Activated CD4-positive, alpha-beta T cell treated with anti-CD3 and anti-CD28 coated beads, Interleukin-10, Interleukin-2, amounts not matched to agents 100 ng/mL and 50 ng/mL, durations not matched to agents 16 hours and 8 hours (primary cell): ENCODE results near the gene GPNMB.

Experiments
- DNase-seq: peaks from one replicate; pipeline ENCODE4 v3.0.0-alpha.2; 2020

GPNMB gene

DNA sequence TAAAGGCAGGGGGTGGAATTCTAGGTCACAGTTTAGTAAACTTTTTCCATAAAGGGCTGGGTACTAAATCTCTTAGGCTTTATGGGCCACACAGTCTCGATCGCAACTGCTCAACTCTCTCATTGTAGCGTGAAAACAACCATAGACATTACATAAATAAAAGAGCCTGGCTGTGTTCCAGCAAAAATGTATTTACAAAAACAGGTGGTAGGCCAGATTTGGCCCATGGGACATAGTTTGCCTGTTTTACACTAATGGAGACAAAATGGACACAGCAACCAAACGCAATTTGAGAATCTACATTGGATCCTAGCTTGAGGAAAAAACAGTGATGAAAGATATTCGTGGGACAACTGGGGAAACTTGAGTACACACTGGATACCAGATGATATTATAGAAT, 29.3 kb downstream of the GPNMB start:
- DNase-seq, result no peak

DNA sequence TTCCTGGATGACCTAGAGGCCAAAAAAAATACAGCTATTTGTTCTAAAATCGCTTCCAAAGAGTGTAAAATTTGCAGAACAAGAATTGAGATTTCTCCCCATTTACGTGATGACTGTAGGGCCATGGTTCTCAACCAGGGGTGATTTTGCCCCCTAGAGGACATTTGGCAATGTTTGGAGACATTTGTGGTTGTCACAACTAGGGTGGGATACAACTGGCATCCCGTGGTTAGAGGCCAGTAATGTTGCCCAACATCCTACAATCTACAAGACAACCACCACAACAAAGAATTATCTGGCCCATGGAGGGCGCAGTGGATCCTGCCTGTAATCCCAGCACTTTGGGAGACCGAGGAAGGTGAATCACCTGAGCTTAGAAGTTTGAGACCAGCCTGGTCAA, 29.8 kb downstream of the GPNMB start:
- peak; percentile 25 for DNase-seq

DNA sequence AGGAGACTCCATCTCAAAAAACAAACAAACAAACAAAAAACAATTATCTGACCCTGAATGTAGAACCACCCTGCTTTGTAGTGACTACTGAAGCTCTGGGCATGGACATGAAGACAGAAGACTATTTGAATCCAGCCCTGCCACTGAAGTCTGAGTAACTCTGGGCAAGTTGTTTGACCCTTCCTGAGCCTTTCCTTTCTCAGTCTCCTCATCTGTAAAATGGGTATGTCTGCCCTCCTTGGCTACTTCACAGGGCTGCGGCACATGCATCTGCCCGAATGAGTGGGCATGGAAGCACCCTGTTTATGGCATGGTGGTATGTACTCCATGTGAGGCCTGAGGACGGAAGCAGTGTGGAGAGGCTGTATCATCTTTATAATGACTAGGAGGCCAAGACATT, 30.4 kb downstream of the GPNMB start:
- no peak for DNase-seq

DNA sequence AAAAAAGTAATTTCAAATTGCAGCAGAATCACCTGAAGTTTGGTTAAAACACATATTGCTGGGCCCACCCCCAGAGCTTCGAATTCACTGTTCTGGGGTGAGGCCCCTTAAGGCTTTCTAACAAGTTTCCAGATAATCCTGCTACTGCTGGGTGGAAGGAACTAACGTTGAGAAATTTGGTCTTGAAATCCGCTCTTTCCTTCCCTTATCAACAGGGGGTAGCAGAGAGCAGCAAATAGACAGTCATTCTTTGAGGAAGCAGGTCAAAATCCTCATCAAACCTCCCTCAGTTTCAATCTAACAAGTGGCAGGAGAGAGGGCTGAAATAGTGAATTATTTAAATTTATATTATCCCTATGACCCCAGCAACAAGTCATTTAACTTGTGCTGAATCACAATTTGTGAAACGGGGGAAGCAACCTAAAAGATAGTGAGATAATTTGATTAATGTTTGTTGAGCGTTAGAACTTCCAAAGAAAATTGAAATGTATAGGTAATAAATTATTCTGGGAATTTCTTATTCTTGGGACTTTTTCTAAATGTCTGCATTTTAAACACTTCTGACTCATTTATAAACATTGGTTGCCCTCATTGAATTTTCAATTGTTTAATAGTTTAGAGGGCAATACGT, 30.9 kb downstream of the GPNMB start:
- peak; percentile 78 for DNase-seq

DNA sequence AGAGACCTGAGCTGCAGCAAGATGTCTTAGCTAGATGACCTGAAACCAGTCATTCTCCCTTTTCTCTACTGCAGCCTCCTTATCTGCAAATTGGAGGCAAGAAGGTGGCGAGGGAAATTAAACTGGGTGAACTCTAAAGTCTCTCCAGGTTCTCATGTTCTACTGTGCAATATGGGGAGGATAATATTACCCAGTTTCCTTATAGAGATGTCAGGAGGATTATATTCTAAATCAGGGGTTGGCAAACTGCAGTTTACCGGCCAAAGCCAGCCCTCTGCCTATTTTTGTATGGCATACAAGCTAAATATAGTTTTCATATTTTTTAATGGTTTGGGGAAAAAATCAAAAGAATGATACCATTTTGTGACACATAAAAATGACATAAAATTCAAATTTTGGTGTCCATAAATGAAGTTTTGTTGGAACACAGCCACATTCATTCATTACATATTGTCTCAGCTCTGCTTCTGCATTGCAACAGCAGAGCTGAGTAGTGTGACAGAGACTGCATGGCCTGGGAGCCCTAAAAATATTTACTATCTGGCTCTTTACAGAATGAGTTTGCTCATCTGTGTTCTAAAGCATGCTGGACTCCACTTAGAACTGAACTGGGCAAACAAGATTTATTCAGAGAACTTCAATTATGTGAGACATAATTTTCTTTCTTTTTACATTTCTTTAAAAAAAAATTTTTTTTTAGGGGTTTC, 33.4 kb downstream of the GPNMB start:
- no peak for DNase-seq

DNA sequence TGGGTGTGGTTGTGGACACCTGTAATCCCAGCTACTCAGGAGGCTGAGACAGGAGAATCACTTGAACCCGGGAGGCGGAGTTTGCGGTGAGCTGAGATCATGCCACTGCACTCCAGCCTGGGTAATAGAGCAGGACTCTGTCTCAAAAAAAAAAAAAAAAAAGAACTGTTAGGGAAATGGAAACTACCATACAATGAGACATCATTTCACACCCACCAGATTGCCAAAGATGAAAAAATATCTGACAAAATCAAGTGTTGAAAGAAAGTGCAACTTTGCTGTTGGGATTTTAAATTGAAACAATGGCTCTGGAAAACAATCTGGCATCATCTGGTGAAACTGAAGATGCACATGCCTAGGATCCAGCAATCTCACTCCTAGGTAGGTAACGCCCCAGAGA, 36.5 kb downstream of the GPNMB start:
- DNase-seq, result no peak

DNA sequence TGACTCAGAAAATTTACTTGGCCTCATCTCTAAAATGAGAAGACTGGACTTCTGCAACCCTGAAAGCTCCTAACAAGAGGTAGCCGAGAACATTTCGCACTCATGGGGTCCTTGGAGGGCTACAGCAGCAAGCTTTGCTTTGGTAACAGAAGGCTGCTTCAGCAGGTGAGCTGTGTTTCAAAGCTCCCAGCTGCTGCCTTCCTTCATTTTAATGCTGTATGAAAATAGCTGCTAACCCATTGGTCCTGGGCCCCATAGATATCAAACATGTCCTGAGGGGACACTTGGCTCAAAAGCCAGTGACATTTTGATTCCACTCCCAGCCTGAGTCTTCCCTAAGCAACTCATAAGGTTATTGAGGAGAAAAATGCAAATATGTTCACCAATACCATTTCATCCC, 38.3 kb downstream of the GPNMB start:
- no peak for DNase-seq

DNA sequence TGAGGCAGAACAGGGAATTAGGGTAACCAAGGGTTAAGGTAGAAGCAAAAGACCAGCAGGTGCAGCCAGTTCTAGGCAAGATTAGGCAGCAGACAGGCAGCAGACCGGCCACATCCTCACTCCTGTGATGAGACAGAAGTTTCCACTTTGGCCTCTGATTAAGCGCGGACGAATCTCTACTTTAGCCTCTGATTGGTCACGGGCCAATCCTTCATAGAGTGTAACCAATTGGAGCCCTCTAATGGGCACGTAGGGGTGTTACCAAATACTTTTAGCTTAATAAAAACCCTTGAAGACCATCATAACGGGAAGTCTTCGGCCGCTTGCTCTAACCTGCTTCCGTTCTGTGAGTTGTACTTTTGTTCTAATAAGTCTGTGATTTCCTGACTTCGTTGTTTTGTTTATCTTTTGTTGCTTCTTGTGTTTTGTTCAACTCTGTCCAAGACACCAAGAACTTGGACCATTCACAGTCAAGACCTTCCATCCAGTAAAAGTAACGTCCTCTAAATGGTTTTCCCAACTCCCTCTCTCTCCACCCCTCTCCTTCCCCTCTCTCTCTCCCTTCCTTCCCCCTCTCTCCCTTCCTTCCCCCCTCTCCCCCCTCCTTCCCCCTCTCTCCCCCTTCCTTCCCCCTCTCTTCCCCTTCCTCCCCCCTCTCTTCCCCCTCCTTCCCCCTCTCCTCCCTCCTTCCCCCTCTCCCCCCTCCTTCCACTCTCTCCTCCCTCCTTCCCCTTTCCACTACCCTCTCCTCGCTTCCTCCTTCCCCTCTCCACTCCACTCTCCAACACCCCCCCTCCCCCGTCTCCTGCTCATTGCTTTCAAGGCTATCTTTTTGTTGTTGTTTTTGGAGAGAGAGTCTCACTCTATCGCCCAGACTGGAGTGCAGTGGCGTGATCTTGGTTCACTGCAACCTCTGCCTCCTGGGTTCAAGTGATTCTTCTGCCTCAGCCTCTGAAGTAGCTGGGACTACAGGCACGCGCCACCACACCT, 39.4 kb downstream of the GPNMB start:
- no peak for DNase-seq

DNA sequence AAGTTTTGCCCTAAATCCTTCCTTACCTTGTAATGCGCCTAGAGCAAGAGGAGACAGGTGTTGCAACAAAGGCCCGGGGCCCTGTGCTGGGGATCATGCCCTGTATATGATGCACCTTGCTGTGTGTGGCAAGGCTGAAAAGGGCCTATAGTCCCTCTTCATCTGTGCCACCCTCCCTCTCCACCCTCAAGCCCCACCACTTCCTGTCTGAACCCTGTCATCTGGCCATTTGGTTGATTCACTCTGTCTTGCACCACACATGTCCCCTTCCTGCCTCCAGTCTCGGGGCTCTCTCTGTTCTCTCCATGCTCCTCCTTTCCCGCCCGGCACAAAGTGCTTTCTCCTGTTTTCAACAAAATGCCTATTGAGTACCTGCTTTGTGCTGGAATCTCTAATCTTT, 41.0 kb downstream of the GPNMB start:
- peak; percentile 37 for DNase-seq

DNA sequence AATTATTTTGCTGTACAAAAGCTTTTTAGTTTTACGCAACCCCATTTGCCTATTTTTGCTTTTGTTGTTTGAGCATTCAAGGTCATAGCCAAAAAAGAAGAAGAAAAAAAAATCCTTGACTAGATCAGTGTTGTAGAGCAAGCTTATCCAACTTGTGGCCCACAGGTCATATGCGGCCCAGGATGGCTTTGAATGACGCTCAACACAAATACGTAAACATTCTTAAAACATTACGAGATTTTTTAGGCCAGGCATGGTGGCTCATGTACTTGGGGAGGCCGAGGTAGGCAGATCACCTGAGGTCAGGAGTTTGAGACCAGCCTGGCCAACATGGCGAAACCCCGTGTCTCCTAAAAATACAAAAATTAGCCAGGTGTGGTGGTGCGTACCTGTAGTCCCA, 44.4 kb downstream of the GPNMB start:
- no peak for DNase-seq

DNA sequence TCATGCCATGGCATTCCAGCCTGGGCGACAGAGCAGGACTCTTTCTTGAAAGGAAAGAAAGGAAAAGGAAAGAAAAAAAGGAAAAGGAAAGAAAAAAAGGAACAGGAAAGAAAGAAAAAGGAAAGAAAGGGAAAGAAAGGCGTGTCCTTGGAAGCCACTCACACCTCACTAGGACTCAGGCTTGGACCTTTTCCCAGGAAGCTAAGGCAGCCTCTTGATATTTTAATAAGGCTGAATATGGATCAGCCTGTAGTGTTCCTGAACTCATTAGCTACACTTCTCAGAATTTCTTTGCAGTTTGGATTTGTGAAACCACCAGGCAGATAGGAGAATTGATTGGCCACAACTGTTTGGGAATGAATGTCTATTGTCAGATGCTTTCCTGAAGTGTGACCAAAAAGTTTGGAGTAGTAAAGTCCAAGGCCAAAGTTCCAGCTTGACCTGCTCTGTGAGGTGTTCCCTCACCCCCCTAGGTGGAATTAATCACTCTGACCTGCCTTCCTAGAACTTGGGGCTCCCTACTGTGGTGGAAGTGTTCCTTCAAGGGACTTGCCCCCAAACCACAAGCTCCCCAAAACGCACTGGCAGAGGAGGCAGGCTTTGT, 45.5 kb downstream of the GPNMB start:
- DNase-seq, result no peak

DNA sequence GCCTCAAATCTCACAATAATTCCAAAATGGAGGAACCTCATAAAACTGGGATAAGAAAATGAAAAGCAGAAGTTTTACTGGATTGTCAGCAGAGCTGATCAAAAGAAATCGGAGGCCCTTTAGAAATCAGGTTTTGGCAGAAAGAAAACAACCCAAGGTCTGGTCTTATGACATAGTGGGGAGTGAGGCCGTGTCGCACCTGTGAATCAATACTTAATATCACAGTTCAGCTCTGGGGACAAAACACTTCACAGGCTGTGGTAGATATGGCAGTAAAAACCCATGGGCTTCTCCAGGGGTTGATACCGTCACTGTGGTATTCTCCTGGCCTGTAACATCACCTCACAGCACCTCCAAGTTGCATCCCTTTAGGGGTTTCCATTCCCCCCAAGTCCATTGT, 46.0 kb downstream of the GPNMB start:
- no peak for DNase-seq

DNA sequence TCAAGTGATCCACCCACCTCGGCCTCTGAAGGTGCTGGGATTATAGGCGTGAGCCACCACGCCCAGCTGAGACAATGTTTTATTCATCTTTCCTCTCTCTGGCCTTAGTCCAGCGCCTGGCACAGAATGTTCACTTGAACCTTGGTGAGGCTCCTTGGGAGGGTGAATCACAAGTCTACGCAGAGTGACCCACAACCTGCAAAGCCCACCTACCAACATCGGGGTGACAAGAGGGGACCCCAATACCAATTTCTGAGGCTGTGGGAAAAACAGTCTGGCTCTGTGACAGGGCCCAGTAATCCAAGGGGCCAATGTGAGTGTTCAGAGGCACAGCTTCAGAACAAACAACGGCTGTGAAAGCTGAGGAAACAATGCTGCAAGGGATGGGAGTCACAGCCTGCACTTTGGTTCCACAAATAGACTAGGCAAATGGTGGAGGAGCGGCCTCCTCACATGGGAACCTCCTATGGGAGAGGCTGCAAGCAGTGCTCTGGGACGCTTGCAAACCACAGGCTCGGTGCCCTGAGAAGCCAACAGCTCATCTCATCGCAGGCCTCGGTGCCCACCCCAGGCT, 47.0 kb downstream of the GPNMB start:
- DNase-seq, result no peak

DNA sequence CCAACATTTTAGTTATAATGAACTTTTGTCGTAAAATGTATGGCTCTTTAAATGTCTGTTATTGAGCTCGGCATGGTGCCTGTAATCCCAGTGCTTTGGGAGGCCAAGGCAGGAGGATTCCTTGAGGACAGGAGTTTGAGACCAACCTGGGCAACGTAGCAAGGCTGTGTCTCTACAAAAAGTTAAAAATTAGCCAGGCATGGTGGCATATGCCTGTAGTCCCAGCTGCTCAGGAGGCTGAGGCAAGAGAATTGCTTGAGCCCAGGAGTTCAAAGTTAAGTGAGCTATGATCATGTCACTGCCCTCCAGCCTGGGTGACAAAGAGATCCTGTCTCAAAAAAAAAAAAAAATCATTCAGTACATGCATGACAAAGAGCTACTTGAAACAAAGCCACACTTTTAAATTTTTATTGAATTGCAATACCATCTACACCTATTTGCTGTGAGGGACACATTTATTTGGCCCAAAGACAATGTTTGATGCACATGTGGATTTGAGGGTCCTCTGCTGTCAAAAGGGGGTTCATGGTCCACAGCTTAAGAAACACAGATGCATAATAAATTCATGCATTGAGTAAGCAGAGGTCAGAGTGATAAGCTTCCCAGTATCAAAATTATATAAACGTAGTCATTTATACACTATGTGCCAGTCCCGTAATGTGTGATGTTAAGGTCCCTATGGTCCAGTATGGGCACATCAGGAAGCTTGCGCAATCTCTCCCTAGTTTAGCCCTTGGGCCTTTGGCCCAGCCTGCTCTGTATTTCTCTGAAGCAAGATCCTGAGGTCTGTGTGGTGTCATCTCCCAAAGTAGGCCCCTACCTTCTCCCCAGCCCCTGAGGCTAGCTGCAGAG, 48.2 kb downstream of the GPNMB start:
- no peak for DNase-seq

DNA sequence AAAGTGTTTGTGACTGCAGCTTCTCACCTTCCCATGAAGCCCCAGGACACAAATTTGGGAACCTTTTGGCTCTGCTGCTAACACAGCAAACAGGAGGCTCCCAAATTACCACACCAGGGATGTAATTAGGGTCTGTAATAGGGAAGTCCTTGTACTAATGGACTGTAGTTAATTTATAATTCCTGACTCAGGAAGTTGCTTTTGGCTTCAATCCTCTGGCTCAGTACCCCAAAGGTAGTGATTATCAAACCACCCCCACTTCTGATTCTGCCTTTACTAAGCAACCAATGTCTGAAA, 48.8 kb downstream of the GPNMB start:
- no peak for DNase-seq

DNA sequence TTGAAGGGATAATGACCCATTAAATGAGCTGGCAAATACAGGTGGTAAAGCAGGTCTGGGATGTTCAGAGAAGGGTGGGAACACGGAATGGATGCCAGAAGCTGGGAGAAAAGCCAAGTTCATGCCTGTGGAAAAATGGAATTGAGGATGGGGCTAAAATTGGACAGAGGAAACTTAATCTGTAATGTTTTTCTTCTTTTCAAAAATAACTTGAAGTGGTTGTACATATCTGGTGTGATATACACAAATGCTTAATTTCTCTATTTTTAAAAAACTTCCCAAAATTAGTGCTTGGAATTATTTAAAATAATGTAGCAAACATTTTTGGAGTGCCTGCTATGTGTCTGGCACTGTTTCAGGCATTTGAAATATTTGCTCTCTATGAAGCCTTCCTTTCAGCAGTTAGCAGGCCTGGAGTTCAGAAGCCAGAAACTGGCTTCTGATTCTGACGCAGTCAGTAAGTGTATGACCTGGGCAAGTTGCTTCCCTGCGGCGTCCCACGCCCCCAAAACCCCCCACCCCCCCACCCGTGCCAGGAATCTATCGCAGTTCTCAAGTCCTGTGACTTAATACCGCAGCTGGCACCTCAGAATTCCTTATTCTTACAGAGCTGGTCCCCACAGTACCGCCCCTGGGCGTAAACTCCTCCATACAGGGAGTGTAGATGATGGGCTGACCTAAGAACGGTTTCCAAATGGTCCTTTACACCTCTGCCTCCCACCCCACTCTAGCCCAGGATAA, 51.7 kb downstream of the GPNMB start:
- no peak for DNase-seq

DNA sequence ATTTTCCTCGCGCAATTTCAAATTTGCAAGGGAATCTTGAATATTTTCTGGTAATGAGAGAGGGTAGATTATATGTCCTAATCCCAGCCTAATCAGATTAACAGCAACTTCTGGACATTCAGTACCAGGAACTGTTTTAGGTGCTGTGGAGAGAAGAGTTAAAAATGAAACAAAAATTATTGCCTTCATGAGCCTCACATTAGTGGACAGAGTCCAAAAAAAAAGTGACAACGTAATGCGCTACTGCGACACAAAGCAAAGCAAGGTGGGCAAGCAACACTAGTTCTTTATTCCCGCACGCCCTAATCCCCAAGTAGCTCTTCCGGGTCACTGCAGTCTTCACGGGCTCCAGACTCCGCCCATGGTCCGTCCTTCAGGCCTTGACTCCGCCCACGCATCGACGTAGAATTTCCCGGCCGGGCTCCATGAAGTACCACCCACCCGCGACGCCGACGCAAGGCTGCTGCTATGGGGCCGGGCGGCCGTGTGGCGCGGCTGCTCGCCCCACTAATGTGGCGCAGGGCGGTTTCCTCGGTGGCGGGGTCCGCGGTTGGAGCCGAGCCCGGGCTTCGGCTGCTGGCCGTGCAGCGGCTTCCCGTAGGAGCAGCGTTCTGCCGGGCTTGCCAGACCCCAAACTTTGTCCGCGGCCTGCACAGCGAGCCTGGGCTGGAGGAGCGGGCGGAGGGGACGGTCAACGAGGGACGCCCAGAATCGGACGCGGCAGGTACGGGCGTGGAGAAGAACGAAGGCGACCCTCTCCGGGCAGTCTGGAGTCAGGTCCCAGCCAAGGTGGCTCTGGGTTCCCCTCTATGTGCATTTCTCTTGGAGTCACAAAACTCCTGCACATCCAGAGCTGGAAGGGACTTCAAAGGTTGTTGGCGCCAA, 52.6 kb downstream of the GPNMB start, which contains the start of gene MALSU1:
MALSU1 (plus strand) TSS at position 455 of the 885 bp plus-strand sequence; CDS start at position 469, 14 bp downstream.
- peak; percentile 98 for DNase-seq

DNA sequence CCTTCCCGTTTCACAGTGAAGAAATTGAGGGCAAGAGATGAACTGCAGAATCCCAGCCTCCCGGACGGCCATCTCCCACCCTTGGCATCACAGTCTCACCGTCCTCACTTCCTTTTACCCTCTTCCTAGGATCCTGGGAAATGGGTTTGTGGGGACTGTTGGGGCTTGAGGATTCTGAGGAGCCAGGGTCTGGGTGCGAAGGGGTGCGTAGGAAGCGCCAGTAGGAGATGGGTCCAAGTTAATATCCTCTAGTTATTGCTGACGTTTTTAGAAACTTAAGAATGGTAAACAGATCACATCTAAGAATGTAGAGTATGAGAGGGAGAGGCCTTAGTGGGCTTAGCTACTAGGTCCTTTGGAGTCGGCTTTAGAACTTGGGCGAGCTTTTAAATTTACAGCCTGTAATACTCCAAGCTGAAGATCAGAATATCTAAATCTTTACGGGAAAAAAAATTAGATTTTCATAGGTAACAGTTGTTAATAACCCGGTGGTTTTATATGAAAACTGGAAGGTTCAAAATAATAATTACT, 53.3 kb downstream of the GPNMB start:
- no peak for DNase-seq

DNA sequence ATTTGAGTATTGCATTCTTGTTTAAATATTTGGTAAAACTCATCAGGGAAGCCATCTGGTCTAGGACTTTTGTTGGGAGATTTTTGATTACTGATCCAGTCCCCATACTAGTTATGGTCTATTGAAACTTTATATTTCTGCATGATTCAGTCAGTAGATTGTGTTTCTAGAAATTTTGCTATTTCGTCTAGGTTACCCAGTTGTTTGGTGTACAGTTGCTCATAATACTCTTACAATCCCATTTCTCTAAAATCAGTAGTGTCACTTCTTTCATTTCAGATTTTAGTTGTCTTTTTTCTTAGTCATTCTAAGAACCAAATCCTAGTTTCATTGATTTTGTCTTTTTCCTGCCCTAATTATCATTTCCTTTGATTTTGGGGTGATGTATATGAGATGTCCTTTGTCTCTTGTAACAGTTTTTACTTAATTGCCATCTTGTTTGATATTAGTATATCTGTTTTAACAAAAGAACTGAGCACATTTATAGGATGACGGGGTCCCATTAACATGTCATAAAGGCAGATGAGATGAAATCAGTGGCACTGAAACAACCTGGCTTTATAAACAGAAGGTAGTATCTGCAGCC, 60.5 kb downstream of the GPNMB start:
- peak; percentile 37 for DNase-seq

DNA sequence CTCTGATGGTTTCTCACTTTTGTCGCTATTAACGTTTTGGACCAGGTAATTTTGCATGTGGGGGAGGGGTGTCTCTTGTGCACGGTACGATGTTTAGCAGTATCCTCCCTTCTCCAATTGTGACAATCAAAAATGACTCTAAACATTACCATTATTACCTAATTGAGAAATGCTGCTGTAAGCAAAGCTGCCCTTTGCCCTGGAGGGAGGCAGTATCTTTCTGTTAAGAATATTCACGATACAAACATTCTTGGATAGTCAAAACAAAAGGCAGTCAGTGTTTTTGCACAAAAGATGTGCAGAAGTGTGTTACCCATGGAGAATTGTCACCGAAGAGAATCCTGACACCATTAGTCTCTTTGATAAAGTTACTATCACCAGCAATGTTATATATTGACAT, 62.2 kb downstream of the GPNMB start:
- no peak for DNase-seq
